Measurements from ENCODE around the gene CLDN18.

CLDN18 gene

DNA sequence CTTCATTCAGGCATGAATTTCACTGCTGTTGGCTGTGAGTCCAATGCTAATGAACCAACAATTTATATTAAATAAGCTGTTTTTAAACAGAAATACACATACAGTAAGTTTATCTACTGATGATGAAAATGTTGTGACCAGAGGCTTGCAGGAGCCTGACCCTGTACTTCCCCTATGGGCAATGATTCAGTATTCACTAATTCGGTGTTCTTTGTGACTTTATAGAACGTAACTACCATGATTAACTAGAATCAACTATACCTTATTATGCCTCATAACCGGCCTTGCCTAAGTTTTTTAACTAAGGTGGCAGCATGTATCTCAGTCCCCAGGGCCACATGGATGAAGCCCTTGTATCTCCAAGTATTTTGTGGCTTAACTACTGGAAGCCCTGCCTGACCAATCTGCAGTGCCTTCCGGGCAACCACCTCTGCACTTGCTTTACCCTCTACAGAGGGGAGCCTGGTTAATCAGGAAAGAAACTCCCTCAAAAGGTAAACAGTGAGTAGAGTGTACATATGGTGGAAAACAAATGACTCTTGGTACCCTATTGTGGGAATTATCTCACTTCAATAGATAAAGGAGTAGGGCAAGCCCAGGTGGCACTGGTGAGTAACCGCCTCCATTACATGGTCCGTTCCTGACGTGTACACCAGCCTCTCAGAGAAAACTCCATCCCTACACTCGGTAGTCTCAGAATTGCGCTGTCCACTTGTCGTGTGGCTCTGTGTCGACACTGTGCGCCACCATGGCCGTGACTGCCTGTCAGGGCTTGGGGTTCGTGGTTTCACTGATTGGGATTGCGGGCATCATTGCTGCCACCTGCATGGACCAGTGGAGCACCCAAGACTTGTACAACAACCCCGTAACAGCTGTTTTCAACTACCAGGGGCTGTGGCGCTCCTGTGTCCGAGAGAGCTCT, 11.6 kb upstream of the CLDN18 start:
- H3K27ac ChIP-seq (ENCODE audit: low read length) = no peak overlapping the region
- no peak overlapping the region for H3K4me3 ChIP-seq (ENCODE audit: low read depth in 1 of 2, low read length in 2 of 2)
- no peaks in the 10 kb centered on the region for H3K36me3 ChIP-seq (ENCODE audit: control insufficient read depth in 1 of 2, insufficient read depth in 2 of 2, low read length in 2 of 2)
- H3K4me1 ChIP-seq (ENCODE audit: control insufficient read depth in 1 of 2, insufficient read depth in 2 of 2, low read length in 2 of 2) = no peaks in the 10 kb centered on the region
- H3K9me3 ChIP-seq (ENCODE audit: control insufficient read depth in 1 of 2, low read length in 2 of 2) = peaks cover 3% of the 10 kb centered on the region in 2 donors
- H3K27me3 ChIP-seq (ENCODE audit: low read depth, low read length) = no peaks in the 10 kb centered on the region

DNA sequence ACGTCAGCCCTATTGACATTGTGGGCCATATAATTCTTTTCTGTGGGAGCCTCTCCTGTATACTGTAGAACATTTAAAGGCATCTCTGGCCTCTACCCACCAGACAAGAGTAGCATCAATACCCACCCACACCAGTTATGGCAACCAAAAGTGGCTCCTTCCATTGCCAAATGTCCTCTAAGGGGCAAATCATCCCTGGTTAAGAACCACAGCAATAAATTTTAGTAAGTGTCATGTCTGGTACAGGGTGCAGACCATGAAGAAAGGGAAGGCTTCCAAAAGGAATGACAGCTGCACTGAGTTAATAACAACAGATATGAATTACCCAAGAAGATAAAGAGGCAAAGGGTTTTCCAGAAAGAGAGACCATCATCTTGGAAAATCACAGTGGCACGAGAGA, 6.9 kb upstream of the CLDN18 start:
- Histone ChIP-seq H3K4me3 (ENCODE audit: low read depth in 1 of 2, low read length in 2 of 2) (no peak overlapping the region), H3K9me3 (ENCODE audit: control insufficient read depth in 1 of 2, low read length in 2 of 2) (no peaks in the 10 kb centered on the region), H3K4me1 (ENCODE audit: control insufficient read depth in 1 of 2, insufficient read depth in 2 of 2, low read length in 2 of 2) (no peaks in the 10 kb centered on the region), H3K36me3 (ENCODE audit: control insufficient read depth in 1 of 2, insufficient read depth in 2 of 2, low read length in 2 of 2) (no peaks in the 10 kb centered on the region), H3K27ac (ENCODE audit: low read length) (no peak overlapping the region), H3K27me3 (ENCODE audit: low read depth, low read length) (no peaks in the 10 kb centered on the region)

DNA sequence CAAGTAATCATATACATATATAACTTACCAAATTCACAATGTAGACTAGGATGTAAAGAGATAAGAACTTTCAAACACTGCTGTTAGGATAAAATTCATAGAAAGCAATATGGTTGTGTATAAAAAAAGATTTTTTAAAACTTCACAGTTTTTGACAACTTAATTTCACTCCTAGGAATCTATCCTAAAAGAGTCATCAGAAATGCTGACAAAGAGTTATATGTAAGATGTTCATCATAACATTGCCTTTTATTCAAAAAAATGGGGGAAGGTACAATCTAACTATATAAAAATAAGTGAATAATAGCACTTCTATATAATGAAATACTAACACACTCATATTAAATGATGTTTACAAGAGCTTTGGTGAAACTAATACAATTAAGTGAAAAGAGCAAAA, 4.3 kb upstream of the CLDN18 start:
- Histone ChIP-seq H3K4me3 (ENCODE audit: low read depth in 1 of 2, low read length in 2 of 2) (no peak overlapping the region), H3K27me3 (ENCODE audit: low read depth, low read length) (no peaks in the 10 kb centered on the region), H3K4me1 (ENCODE audit: control insufficient read depth in 1 of 2, insufficient read depth in 2 of 2, low read length in 2 of 2) (no peaks in the 10 kb centered on the region), H3K9me3 (ENCODE audit: control insufficient read depth in 1 of 2, low read length in 2 of 2) (no peaks in the 10 kb centered on the region), H3K36me3 (ENCODE audit: control insufficient read depth in 1 of 2, insufficient read depth in 2 of 2, low read length in 2 of 2) (no peaks in the 10 kb centered on the region), H3K27ac (ENCODE audit: low read length) (no peak overlapping the region)

DNA sequence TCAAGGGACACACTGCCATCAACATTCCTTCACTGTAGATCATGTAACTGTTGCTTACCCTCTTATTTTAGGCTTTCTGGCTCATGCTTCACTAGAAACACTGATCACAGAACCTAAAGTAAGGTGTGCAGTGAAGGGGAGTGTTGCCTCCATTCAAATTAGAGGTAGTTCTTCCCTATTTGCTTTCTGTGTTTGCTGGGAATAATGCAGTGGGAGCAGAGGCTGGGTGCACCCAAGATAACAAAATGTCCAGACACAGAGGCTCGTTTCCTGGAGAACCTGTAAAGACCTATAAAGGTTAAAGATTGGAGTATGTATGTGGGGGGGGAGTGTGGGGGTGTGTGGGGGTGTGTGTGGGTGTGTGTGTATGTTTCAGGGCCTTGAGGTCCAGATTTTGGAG, 2.1 kb upstream of the CLDN18 start:
- H3K9me3 ChIP-seq (ENCODE audit: control insufficient read depth in 1 of 2, low read length in 2 of 2) = no peaks in the 10 kb centered on the region
- no peaks in the 10 kb centered on the region for H3K27me3 ChIP-seq (ENCODE audit: low read depth, low read length)
- H3K27ac ChIP-seq (ENCODE audit: low read length) = no peak overlapping the region
- H3K4me3 ChIP-seq (ENCODE audit: low read depth in 1 of 2, low read length in 2 of 2) = no peak overlapping the region
- no peaks in the 10 kb centered on the region for H3K4me1 ChIP-seq (ENCODE audit: control insufficient read depth in 1 of 2, insufficient read depth in 2 of 2, low read length in 2 of 2)
- H3K36me3 ChIP-seq (ENCODE audit: control insufficient read depth in 1 of 2, insufficient read depth in 2 of 2, low read length in 2 of 2) = no peaks in the 10 kb centered on the region

DNA sequence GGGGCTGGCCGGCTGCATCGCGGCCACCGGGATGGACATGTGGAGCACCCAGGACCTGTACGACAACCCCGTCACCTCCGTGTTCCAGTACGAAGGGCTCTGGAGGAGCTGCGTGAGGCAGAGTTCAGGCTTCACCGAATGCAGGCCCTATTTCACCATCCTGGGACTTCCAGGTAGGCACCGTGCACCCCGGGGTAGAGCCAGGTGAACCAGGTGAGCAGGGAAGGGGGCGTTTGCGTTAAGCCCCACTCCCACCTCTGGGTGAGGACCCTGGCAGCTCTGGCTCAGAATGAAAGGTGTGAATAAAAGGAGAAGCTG, 267 bp downstream of the CLDN18 start:
- H3K4me3 ChIP-seq (ENCODE audit: low read depth in 1 of 2, low read length in 2 of 2) = no peak overlapping the region
- no peaks in the 10 kb centered on the region for H3K9me3 ChIP-seq (ENCODE audit: control insufficient read depth in 1 of 2, low read length in 2 of 2)
- no peaks in the 10 kb centered on the region for H3K36me3 ChIP-seq (ENCODE audit: control insufficient read depth in 1 of 2, insufficient read depth in 2 of 2, low read length in 2 of 2)
- H3K27ac ChIP-seq (ENCODE audit: low read length) = no peak overlapping the region
- no peaks in the 10 kb centered on the region for H3K4me1 ChIP-seq (ENCODE audit: control insufficient read depth in 1 of 2, insufficient read depth in 2 of 2, low read length in 2 of 2)
- H3K27me3 ChIP-seq (ENCODE audit: low read depth, low read length) = no peaks in the 10 kb centered on the region

DNA sequence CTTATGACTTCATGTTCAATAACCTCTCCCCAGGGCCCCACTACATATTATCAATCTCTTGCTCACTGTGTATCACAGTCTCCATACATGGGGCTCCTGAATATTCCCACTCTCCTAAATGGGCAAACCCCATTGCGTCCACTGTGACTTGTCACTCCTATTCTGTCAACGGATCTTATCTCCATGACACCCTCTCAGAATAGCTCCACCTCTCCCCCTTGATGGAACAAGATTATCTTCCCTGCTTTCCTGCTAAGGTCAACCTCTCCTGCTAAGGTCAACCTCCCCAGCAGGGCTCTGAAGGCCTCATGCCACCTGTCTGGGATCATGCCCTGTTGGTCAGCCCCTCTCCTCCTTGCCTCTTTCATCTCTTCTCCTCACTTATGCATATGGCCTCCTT, 1.8 kb downstream of the CLDN18 start:
- no peaks in the 10 kb centered on the region for H3K4me1 ChIP-seq (ENCODE audit: control insufficient read depth in 1 of 2, insufficient read depth in 2 of 2, low read length in 2 of 2)
- H3K27ac ChIP-seq (ENCODE audit: low read length) = no peak overlapping the region
- no peaks in the 10 kb centered on the region for H3K9me3 ChIP-seq (ENCODE audit: control insufficient read depth in 1 of 2, low read length in 2 of 2)
- H3K27me3 ChIP-seq (ENCODE audit: low read depth, low read length) = no peaks in the 10 kb centered on the region
- no peaks in the 10 kb centered on the region for H3K36me3 ChIP-seq (ENCODE audit: control insufficient read depth in 1 of 2, insufficient read depth in 2 of 2, low read length in 2 of 2)
- H3K4me3 ChIP-seq (ENCODE audit: low read depth in 1 of 2, low read length in 2 of 2) = no peak overlapping the region

DNA sequence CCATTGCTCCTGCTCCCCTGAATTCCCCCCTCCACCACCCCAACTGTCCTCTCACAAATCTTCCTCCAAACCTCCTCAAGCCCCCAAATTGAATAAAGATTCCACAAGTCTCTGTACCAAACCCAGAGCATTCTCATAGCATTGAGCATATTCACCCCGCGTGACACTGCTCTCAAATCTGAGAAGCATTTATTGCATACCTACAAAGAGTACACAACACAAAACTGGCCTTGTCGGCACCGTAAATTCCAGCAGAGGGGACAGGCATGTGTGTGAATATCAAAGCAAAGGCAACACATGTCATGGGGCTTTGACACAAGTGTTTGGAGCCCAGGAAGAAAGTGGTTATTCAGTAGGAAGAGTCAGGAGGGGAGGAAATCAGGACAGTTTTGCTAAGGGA, 2.6 kb downstream of the CLDN18 start:
- no peaks in the 10 kb centered on the region for H3K36me3 ChIP-seq (ENCODE audit: control insufficient read depth in 1 of 2, insufficient read depth in 2 of 2, low read length in 2 of 2)
- no peaks in the 10 kb centered on the region for H3K9me3 ChIP-seq (ENCODE audit: control insufficient read depth in 1 of 2, low read length in 2 of 2)
- no peaks in the 10 kb centered on the region for H3K4me1 ChIP-seq (ENCODE audit: control insufficient read depth in 1 of 2, insufficient read depth in 2 of 2, low read length in 2 of 2)
- H3K27me3 ChIP-seq (ENCODE audit: low read depth, low read length) = no peaks in the 10 kb centered on the region
- no peak overlapping the region for H3K4me3 ChIP-seq (ENCODE audit: low read depth in 1 of 2, low read length in 2 of 2)
- no peak overlapping the region for H3K27ac ChIP-seq (ENCODE audit: low read length)

DNA sequence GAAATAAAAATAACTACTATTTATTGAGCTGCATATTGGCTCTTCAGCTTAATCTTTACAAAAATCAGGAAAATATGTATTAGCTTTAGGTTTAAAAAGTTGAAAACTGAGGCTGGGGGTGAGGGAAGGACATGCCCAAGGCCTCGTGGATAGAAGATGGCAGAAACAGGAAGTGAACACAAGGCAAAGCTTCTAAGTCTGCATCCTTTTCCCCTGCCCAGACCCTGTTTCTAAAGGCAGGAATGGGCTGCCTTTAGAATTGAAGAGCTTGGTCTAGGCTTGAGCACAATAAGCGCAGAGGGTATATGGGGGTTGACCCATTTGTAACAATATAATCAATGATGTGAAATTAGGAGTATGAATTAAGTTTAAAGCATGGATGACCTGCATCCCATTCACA, 6.1 kb downstream of the CLDN18 start:
- Histone ChIP-seq H3K27me3 (ENCODE audit: low read depth, low read length) (no peaks in the 10 kb centered on the region), H3K4me3 (ENCODE audit: low read depth in 1 of 2, low read length in 2 of 2) (no peak overlapping the region), H3K27ac (ENCODE audit: low read length) (no peak overlapping the region)

DNA sequence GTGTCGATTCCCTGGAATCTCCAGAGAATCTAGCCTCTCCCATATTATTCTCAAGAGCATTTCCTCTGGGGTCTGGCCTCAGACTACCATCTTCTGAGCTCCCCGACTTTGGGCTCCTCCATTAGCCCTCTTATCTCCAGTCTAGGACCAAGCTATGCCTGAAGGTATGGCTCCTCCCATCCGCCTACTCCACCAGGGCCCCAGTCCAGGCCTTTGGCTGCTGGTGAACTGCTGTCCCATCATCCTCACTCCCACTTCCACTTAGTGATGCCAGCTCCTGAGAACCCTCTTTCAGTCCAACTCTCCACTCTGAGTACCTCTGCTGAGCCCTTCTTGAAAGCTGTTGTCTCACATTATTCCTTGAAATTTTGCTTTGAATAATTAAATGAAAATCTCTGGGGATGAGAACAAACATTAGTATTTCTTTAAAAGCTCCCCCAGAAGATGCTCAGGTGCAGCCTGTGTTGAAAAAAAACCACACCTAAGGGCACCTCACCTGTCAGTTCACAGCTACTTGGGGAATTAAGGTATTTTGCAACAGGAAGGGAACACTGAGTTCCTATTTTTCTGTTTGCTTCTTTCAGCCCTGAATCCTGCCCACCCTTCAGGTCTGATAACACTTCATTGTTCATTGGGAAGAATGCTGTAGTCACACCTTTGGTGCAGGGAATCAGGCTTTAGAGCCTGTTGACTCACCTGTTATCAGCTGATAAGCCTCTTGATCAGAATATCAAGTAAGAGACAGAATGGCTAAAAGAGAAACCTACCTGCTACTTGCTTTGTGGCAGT, 9.5 kb downstream of the CLDN18 start:
- H3K27ac ChIP-seq (ENCODE audit: low read length) = no peak overlapping the region
- H3K9me3 ChIP-seq (ENCODE audit: control insufficient read depth in 1 of 2, low read length in 2 of 2) = no peaks in the 10 kb centered on the region
- H3K27me3 ChIP-seq (ENCODE audit: low read depth, low read length) = no peaks in the 10 kb centered on the region
- H3K36me3 ChIP-seq (ENCODE audit: control insufficient read depth in 1 of 2, insufficient read depth in 2 of 2, low read length in 2 of 2) = no peaks in the 10 kb centered on the region
- no peak overlapping the region for H3K4me3 ChIP-seq (ENCODE audit: low read depth in 1 of 2, low read length in 2 of 2)
- H3K4me1 ChIP-seq (ENCODE audit: control insufficient read depth in 1 of 2, insufficient read depth in 2 of 2, low read length in 2 of 2) = no peaks in the 10 kb centered on the region

More for the DNA sequence above, 6.1 kb downstream of the CLDN18 start:
- Histone ChIP-seq H3K4me1 (ENCODE audit: control insufficient read depth in 1 of 2, insufficient read depth in 2 of 2, low read length in 2 of 2) (no peaks in the 10 kb centered on the region), H3K9me3 (ENCODE audit: control insufficient read depth in 1 of 2, low read length in 2 of 2) (no peaks in the 10 kb centered on the region), H3K36me3 (ENCODE audit: control insufficient read depth in 1 of 2, insufficient read depth in 2 of 2, low read length in 2 of 2) (no peaks in the 10 kb centered on the region)

DNA sequence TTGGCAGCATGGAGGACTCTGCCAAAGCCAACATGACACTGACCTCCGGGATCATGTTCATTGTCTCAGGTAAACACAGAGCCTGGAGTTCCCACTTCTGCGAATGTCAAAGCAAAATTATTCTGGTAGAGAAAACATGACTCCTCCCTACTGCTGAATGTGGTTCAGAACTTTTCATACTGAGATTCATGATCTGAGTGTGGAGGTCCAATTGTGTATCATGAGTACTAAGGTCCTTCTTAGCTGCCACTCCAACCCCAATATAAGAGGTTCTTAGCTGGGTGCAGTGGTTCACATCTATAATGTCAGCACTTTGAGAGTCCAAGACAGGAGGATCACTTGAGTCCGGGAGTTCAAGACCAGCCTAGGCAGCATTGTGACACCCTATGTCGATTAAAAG, 13.8 kb downstream of the CLDN18 start:
- no peak overlapping the region for H3K27ac ChIP-seq (ENCODE audit: low read length)
- H3K4me1 ChIP-seq (ENCODE audit: control insufficient read depth in 1 of 2, insufficient read depth in 2 of 2, low read length in 2 of 2) = no peaks in the 10 kb centered on the region
- no peaks in the 10 kb centered on the region for H3K27me3 ChIP-seq (ENCODE audit: low read depth, low read length)
- peaks cover 0 to 5% of the 10 kb centered on the region in 2 donors for H3K36me3 ChIP-seq (ENCODE audit: control insufficient read depth in 1 of 2, insufficient read depth in 2 of 2, low read length in 2 of 2)
- no peak overlapping the region for H3K4me3 ChIP-seq (ENCODE audit: low read depth in 1 of 2, low read length in 2 of 2)
- H3K9me3 ChIP-seq (ENCODE audit: control insufficient read depth in 1 of 2, low read length in 2 of 2) = no peaks in the 10 kb centered on the region

DNA sequence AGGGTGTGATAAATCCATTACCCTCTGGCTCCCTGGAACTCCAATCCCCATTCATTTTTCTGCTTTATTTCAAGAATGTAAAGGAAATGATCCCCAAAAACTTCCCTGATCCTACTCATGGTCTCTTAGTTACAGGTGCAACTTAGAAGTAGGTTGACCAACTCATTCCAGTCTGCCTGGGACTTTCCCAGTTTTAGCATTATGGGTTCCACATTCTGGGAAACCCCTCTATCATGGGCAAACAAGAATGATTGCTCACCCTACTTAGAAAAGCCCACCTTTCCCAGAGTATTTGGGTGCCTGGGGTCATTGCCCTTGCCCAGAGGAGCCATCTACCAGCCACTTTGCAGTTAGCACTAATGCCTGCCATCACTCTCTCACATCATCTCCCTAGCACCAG, 15.6 kb downstream of the CLDN18 start:
- H3K27me3 ChIP-seq (ENCODE audit: low read depth, low read length) = no peaks in the 10 kb centered on the region
- H3K4me3 ChIP-seq (ENCODE audit: low read depth in 1 of 2, low read length in 2 of 2) = no peak overlapping the region
- peaks cover 0 to 18% of the 10 kb centered on the region in 2 donors for H3K36me3 ChIP-seq (ENCODE audit: control insufficient read depth in 1 of 2, insufficient read depth in 2 of 2, low read length in 2 of 2)
- no peaks in the 10 kb centered on the region for H3K9me3 ChIP-seq (ENCODE audit: control insufficient read depth in 1 of 2, low read length in 2 of 2)
- H3K4me1 ChIP-seq (ENCODE audit: control insufficient read depth in 1 of 2, insufficient read depth in 2 of 2, low read length in 2 of 2) = no peaks in the 10 kb centered on the region
- H3K27ac ChIP-seq (ENCODE audit: low read length) = no peak overlapping the region

Measured in muscle layer of duodenum (tissue), 2 donors.